NB4 (cell line): Measurements from ENCODE around the gene KAT6B.

ENCODE experiments used
- DNase-seq: peaks from one replicate; pipeline ENCODE4 v3.0.0; 2010; ENCODE audit warnings: low read depth
- H3K4me3 ChIP-seq: one replicate; pipeline ENCODE4 v1.5.1; 2011; ENCODE audit warnings: mild to moderate bottlenecking, low read depth, low read length, moderate library complexity
- MAX ChIP-seq: IDR thresholded peaks from 2 replicates; pipeline ENCODE4 v1.6.1; 2011; ENCODE audit warnings: low read depth, low read length
- MYC ChIP-seq: IDR thresholded peaks from 2 replicates; pipeline ENCODE4 v1.6.1; 2011; ENCODE audit warnings: low read depth, low read length
- POLR2A ChIP-seq: IDR thresholded peaks from 2 replicates; pipeline ENCODE4 v1.6.1; 2011; ENCODE audit warnings: mild to moderate bottlenecking; ENCODE audit not compliant: insufficient read length; ENCODE audit errors: extremely low read depth
- TF ChIP-seq, protein P1 (sequence below): IDR thresholded peaks from one replicate; pipeline ENCODE4 v1.5.1; 2012; ENCODE audit warnings: low read depth, low read length

The KAT6B gene

GRCh38 chr10:74822101-74822500 is 4.3 kb upstream of the KAT6B start:
- no peak for TF ChIP-seq MYC
- no peak for TF ChIP-seq MAX
- TF ChIP-seq, protein P1, sequence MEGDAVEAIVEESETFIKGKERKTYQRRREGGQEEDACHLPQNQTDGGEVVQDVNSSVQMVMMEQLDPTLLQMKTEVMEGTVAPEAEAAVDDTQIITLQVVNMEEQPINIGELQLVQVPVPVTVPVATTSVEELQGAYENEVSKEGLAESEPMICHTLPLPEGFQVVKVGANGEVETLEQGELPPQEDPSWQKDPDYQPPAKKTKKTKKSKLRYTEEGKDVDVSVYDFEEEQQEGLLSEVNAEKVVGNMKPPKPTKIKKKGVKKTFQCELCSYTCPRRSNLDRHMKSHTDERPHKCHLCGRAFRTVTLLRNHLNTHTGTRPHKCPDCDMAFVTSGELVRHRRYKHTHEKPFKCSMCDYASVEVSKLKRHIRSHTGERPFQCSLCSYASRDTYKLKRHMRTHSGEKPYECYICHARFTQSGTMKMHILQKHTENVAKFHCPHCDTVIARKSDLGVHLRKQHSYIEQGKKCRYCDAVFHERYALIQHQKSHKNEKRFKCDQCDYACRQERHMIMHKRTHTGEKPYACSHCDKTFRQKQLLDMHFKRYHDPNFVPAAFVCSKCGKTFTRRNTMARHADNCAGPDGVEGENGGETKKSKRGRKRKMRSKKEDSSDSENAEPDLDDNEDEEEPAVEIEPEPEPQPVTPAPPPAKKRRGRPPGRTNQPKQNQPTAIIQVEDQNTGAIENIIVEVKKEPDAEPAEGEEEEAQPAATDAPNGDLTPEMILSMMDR: no peak
- TF ChIP-seq POLR2A: no peak
- no peak for DNase-seq
- no peak overlapping the region for H3K4me3 ChIP-seq

GRCh38 chr10:74822521-74823089 is 3.8 kb upstream of the KAT6B start:
- TF ChIP-seq, protein P1: no peak
- TF ChIP-seq POLR2A: no peak
- no peak overlapping the region for H3K4me3 ChIP-seq
- peak; percentile 32 for DNase-seq

- TF ChIP-seq MAX (no peak), MYC (no peak), POLR2A (no peak)
- TF ChIP-seq, protein P1: no peak
- H3K4me3 ChIP-seq: no peak overlapping the region
- no peak for DNase-seq
These were observed 2.6 kb upstream of the KAT6B start for GRCh38 chr10:74823791-74824183.

DNA sequence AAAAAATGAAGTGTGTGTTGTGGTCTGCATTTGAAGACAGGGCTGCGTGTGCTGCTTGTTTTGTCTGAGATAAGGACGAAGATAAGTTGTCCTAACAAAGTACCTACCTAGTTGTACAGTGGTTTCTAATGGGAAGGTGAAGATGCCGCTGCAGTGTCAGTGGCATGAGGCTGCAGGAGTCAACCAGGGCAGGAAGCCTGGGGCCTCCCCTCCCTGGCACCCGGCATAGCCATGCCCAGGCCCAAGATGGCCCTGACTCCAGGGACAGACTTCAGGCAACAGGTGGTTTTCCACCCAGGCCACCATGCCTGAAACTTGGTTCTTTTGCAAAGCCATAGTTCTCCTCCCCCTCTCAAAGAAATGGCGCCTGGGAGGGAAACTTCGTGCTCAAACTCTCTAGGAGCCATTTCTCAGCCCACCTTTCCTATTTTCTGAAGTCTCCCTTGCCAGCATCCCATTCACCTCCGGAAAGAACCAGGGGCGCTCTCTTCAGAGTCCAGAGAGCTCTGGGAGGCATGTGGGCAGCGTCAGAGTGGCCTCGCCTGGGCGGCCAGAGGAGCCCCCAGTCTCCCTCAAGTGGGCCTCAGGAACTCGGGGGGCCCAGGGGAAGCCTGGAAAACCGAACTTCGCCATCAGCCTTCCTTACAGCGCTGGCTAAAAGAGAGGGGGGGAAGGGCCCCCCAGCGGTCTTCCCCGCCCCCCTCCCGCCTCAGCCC is 2.1 kb upstream of the KAT6B start:
- DNase-seq: no peak
- no peak for TF ChIP-seq MYC
- TF ChIP-seq POLR2A: no peak
- TF ChIP-seq, protein P1: no peak
- TF ChIP-seq MAX: 0 out of 2 replicates have a peak, but pooled peaks have one; percentile 16
- H3K4me3 ChIP-seq: peak overlapping the region; percentile 60

DNA sequence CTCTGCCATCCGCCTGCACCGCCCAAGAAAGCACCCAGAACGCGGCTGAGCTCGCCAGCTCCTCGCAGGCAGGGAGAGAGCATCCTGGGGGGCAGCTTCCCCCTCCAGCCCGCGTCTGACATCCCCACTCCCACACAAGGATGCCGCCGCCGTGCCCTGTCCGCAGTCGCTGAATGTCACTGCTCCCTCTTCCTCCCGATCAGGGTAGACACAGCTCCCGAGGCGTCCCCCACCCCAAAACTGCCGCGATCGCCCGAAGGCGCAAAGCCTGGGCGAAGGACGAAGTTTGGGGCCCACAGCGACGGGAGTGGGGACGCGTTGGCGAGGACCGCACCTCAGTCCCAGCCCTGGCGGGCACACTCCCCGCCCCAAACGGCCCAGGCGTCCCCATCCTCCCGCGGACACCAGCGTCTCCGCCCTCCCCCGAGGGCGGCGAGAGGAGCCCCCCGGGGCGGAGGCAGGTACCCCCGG is 1.5 kb upstream of the KAT6B start:
- DNase-seq: peak; percentile 75
- TF ChIP-seq POLR2A (no peak), MYC (no peak), MAX (no peak)
- TF ChIP-seq, protein P1: no peak
- peak overlapping the region; percentile 60 for H3K4me3 ChIP-seq
